Measurements from ENCODE around the gene DTHD1.

The DTHD1 gene

GRCh38 chr4:36343501-36344175 is 62.2 kb downstream of the DTHD1 start:
- no peak for FAIRE-seq
- DNase-seq (ENCODE audit: low spot score), result no peak

GRCh38 chr4:36348403-36348938 is 67.1 kb downstream of the DTHD1 start:
- FAIRE-seq, result no peak
- DNase-seq (ENCODE audit: low spot score), result no peak

GRCh38 chr4:36349938-36350549 is 68.6 kb downstream of the DTHD1 start:
- peak; percentile 8 for DNase-seq (ENCODE audit: low spot score)
- no peak for FAIRE-seq

- DNase-seq (ENCODE audit: low spot score) (peak; percentile 60), FAIRE-seq (no peak)
Measured at GRCh38 chr4:36351082-36351666, 69.8 kb downstream of the DTHD1 start.

GRCh38 chr4:36353998-36354397 is 72.6 kb downstream of the DTHD1 start:
- FAIRE-seq, result no peak

GRCh38 chr4:36358173-36358572 is 76.8 kb downstream of the DTHD1 start:
- DNase-seq (ENCODE audit: low spot score), result no peak
- no peak for FAIRE-seq

More at GRCh38 chr4:36353998-36354397, 72.6 kb downstream of the DTHD1 start:
- DNase-seq (ENCODE audit: low spot score), result no peak

- DNase-seq (ENCODE audit: low spot score) (no peak), FAIRE-seq (no peak)
Measured at GRCh38 chr4:36360755-36361154, 79.3 kb downstream of the DTHD1 start.

GRCh38 chr4:36363024-36363423 is 81.6 kb downstream of the DTHD1 start:
- DNase-seq (ENCODE audit: low spot score), result no peak
- no peak for FAIRE-seq

GRCh38 chr4:36374836-36375511 is 93.6 kb downstream of the DTHD1 start:
- DNase-seq (ENCODE audit: low spot score) (no peak), FAIRE-seq (no peak)

- FAIRE-seq (no peak), DNase-seq (ENCODE audit: low spot score) (no peak)
Measured at GRCh38 chr4:36385951-36386571, 104.6 kb downstream of the DTHD1 start.

- FAIRE-seq, result no peak
- no peak for DNase-seq (ENCODE audit: low spot score)
Measured at GRCh38 chr4:36386691-36387090, 105.3 kb downstream of the DTHD1 start.

GRCh38 chr4:36388710-36389109 is 107.3 kb downstream of the DTHD1 start:
- FAIRE-seq (no peak), DNase-seq (ENCODE audit: low spot score) (no peak)

- DNase-seq (ENCODE audit: low spot score) (no peak), FAIRE-seq (no peak)
Measured at GRCh38 chr4:36391411-36391810, 110.0 kb downstream of the DTHD1 start.

GRCh38 chr4:36392024-36392423 is 110.6 kb downstream of the DTHD1 start:
- FAIRE-seq (no peak), DNase-seq (ENCODE audit: low spot score) (no peak)

- no peak for DNase-seq (ENCODE audit: low spot score)
Measured at GRCh38 chr4:36392916-36393315, 111.5 kb downstream of the DTHD1 start.

More at GRCh38 chr4:36392916-36393315, 111.5 kb downstream of the DTHD1 start:
- no peak for FAIRE-seq
